ENCODE measurements around the gene CTNND1. TPM values are rescaled to one million over a fixed set of nuclear protein-coding genes. Genes with fewer than 3 reads are reported as not detected.

CTNND1 gene
- total and polyA plus RNA-seq, 9 donors, result 40.3 to 153 (median 119) TPM

GRCh38 chr11:57815476-57815875, 53.9 kb downstream of the CTNND1 start:
- H3K4me3 ChIP-seq, result no peak overlapping the region
- intact Hi-C loops (cut with DNase I), result no loop called here
- no peaks in the 10 kb centered on the region for H3K36me3 ChIP-seq
- 61 to 74% (median 61%) methylated on average over 2 of the region's 2 CpGs for WGBS, 3 donors
- H3K27ac ChIP-seq, result no peak overlapping the region
- H3K27me3 ChIP-seq, result no peaks in the 10 kb centered on the region
- H3K4me1 ChIP-seq (ENCODE audit: insufficient read depth), result no peaks in the 10 kb centered on the region
- no peak for TF ChIP-seq POLR2A (IDR thresholded peaks at IDR 0.05)
- H3K9me3 ChIP-seq, result no peaks in the 10 kb centered on the region
- DNase-seq, result no peak

GRCh38 chr11:57815877-57816276, 54.3 kb downstream of the CTNND1 start:
- no peak for TF ChIP-seq CTCF (IDR thresholded peaks at IDR 0.05)
- TF ChIP-seq EP300 (IDR thresholded peaks at IDR 0.05), result no peak
- no peak for TF ChIP-seq POLR2A (IDR thresholded peaks at IDR 0.05)
- H3K36me3 ChIP-seq, result no peaks in the 10 kb centered on the region
- H3K9me3 ChIP-seq, result no peaks in the 10 kb centered on the region
- no peaks in the 10 kb centered on the region for H3K4me1 ChIP-seq (ENCODE audit: insufficient read depth)
- no peak overlapping the region for H3K27ac ChIP-seq
- intact Hi-C loops (cut with DNase I), result no loop called here
- no peaks in the 10 kb centered on the region for H3K27me3 ChIP-seq
- WGBS, 3 donors, result 80 to 86% (median 81%) methylated on average over 5 of the region's 5 CpGs
- DNase-seq, result no peak
- no peak overlapping the region for H3K4me3 ChIP-seq

- Histone ChIP-seq H3K36me3 (no peaks in the 10 kb centered on the region), H3K27me3 (no peaks in the 10 kb centered on the region), H3K4me1 (ENCODE audit: insufficient read depth) (peaks cover 1% of the 10 kb centered on the region), H3K27ac (no peak overlapping the region), H3K9me3 (no peaks in the 10 kb centered on the region), H3K4me3 (no peak overlapping the region)
- TF ChIP-seq CTCF (IDR thresholded peaks at IDR 0.05) (no peak), POLR2A (IDR thresholded peaks at IDR 0.05) (no peak), EP300 (IDR thresholded peaks at IDR 0.05) (no peak)
- DNase-seq, result no peak
- intact Hi-C loops (cut with DNase I), result no loop called here
- WGBS, 3 donors, result 96% methylated on average over 1 of the region's 1 CpG
Measured at GRCh38 chr11:57818812-57819211, 57.2 kb downstream of the CTNND1 start.

- no peak for DNase-seq
Measured at GRCh38 chr11:57819252-57819979, 57.8 kb downstream of the CTNND1 start.

More at GRCh38 chr11:57819252-57819979, 57.8 kb downstream of the CTNND1 start:
- Histone ChIP-seq H3K27me3 (no peaks in the 10 kb centered on the region), H3K4me1 (ENCODE audit: insufficient read depth) (peaks cover 1% of the 10 kb centered on the region), H3K4me3 (no peak overlapping the region), H3K9me3 (no peaks in the 10 kb centered on the region), H3K36me3 (no peaks in the 10 kb centered on the region), H3K27ac (no peak overlapping the region)
- intact Hi-C loops (cut with DNase I), result no loop called here
- WGBS, 3 donors, result 82 to 83% (median 82%) methylated on average over 7 of the region's 7 CpGs
- TF ChIP-seq POLR2A (IDR thresholded peaks at IDR 0.05), result no peak
- no peak for TF ChIP-seq CTCF (IDR thresholded peaks at IDR 0.05)
- no peak for TF ChIP-seq EP300 (IDR thresholded peaks at IDR 0.05)

Measured in ovary (tissue), 9 donors.